Brain microvascular endothelial cell (primary cell): ENCODE measurements around the gene BAHD1.

Experiments used
- DNase-seq: peaks from one replicate; pipeline ENCODE4 v3.0.0-alpha.2; 2020
- H3K27ac ChIP-seq: fragments of 250-450 bp; sonication (Bioruptor Pico); 2 replicates; pipeline ENCODE4 v1.5.1; 2020; ENCODE audit warnings: mild to moderate bottlenecking, moderate library complexity
- H3K27me3 ChIP-seq: fragments of 250-450 bp; sonication (Bioruptor Pico); replicated peaks from 2 replicates; pipeline ENCODE4 v1.5.1; 2020; ENCODE audit warnings: mild to moderate bottlenecking
- H3K36me3 ChIP-seq: fragments of 250-450 bp; sonication (Bioruptor Pico); replicated peaks from 2 replicates; pipeline ENCODE4 v1.5.1; 2020; ENCODE audit warnings: mild to moderate bottlenecking
- H3K4me3 ChIP-seq: 2 replicates; pipeline ENCODE4 v1.5.1; 2011; ENCODE audit warnings: low read depth, mild to moderate bottlenecking, control low read depth, low read length, moderate library complexity
- CTCF ChIP-seq: IDR thresholded peaks from 2 replicates; pipeline ENCODE4 v1.5.1; 2011; ENCODE audit warnings: low read depth, mild to moderate bottlenecking, moderate library complexity, low read length, control low read depth, inconsistent platforms; ENCODE audit errors: missing control alignments
- in situ Hi-C: cut with HindIII; loops from 2 replicates; pipeline ENCODE4 v1.10.0; 2017; ENCODE audit warnings: low sequenced_read_pairs, low pct_ligation_motif_present

Gene BAHD1

GRCh38 chr15:40464595-40465185 is 23.9 kb downstream of the BAHD1 start:
- DNase-seq, result no peak
- Histone ChIP-seq H3K36me3 (peaks cover 35% of the 10 kb centered on the region), H3K27me3 (no peaks in the 10 kb centered on the region), H3K4me3 (no peak overlapping the region), H3K27ac (no peak overlapping the region)
- TF ChIP-seq CTCF, result no peak
- in situ Hi-C loops, result no loop called here

GRCh38 chr15:40465939-40466338 is 25.2 kb downstream of the BAHD1 start:
- Histone ChIP-seq H3K36me3 (peaks cover 29% of the 10 kb centered on the region), H3K4me3 (no peak overlapping the region), H3K27me3 (no peaks in the 10 kb centered on the region), H3K27ac (no peak overlapping the region)
- TF ChIP-seq CTCF, result no peak
- no peak for DNase-seq
- in situ Hi-C loops, result no loop called here

- DNase-seq, result no peak
- TF ChIP-seq CTCF, result no peak
- Histone ChIP-seq H3K27ac (no peak overlapping the region), H3K36me3 (peaks cover 29% of the 10 kb centered on the region), H3K27me3 (no peaks in the 10 kb centered on the region), H3K4me3 (no peak overlapping the region)
- in situ Hi-C loops, result no loop called here
Observed at GRCh38 chr15:40466426-40467260, 25.9 kb downstream of the BAHD1 start.

DNA sequence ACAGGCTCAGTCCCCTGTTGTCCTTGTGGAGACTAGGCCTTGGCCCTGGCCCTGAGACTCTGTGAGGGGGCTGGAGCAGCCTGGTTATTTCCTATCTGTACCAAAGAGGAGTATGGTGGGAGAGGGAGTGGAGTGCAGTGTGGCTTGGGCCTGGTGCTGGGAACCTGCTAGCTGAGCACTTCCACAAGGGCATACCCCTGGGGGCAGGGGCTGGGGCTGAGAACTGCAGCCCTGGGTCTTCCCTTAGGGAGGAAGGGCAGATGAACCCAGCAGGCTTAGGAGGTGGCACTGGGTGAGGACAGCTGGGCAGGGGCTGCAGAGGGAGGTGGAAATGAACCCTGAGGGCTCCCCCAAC is 26.5 kb downstream of the BAHD1 start:
- no peak for DNase-seq
- Histone ChIP-seq H3K4me3 (no peak overlapping the region), H3K27ac (no peak overlapping the region), H3K27me3 (no peaks in the 10 kb centered on the region), H3K36me3 (peaks cover 26% of the 10 kb centered on the region)
- in situ Hi-C loops, result no loop called here
- TF ChIP-seq CTCF, result no peak

DNA sequence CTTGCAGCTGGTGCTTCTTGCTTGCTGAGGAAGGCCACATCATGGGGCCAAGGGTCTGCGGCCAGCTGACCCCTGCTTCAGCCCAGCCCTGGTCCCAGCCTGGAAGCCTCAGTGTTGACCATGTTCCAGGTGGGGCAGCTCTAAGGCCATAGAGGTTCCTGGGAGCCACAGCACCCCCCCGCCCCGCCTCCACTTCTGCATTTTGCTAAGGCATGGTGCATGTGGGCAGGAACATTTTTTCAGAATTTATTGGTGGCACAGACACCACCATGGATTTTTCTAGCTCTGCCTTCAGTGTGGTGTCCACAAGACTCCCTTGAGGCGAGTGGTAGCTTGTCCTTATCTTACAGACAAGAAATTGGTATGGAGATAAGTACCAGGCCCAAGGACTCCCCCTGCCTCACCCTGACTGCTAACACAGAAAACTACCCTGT is 28.2 kb downstream of the BAHD1 start:
- H3K36me3 ChIP-seq, result peaks cover 14% of the 10 kb centered on the region
- no peaks in the 10 kb centered on the region for H3K27me3 ChIP-seq
- in situ Hi-C loops, result no loop called here
- no peak overlapping the region for H3K27ac ChIP-seq
- no peak for DNase-seq
- no peak for TF ChIP-seq CTCF
- H3K4me3 ChIP-seq, result no peak overlapping the region
